Mammary epithelial cell (primary cell): ENCODE results near the gene AKAP13.

Experiments
- CTCF ChIP-seq, 2 donors: IDR thresholded peaks in 1 of 2; conservative IDR thresholded peaks in 1 of 2; 2 replicates each; pipeline ENCODE4 v1.5.1; 2011 to 2012; ENCODE audit warnings: inconsistent platforms in 2 of 2, low read length in 2 of 2, mild to moderate bottlenecking in 2 of 2, control low read depth in 1 of 2, low read depth in 1 of 2; ENCODE audit not compliant: insufficient read depth in 1 of 2; ENCODE audit errors: extremely low read depth in 1 of 2
- EZH2 ChIP-seq: IDR thresholded peaks from 2 replicates; pipeline ENCODE4 v1.6.1; 2012; ENCODE audit warnings: low read length, inconsistent platforms, borderline replicate concordance

GRCh38 chr15:85498471-85498870, 118.1 kb downstream of the AKAP13 start:
- TF ChIP-seq CTCF (conservative IDR thresholded peaks at IDR 0.05 in 1 of 2, IDR thresholded peaks at IDR 0.05 in 1 of 2; ENCODE audit: extremely low read depth in 1 of 2, insufficient read depth in 1 of 2, low read depth in 1 of 2, low read length in 2 of 2): no peak
- no peak for TF ChIP-seq EZH2
